Tibial nerve (tissue), 4 donors: ENCODE measurements around the gene VWF. TPM values are rescaled to one million over a fixed set of nuclear protein-coding genes. Genes with fewer than 3 reads are reported as not detected.

ENCODE experiments used
- DNase-seq, 2 donors: peaks; one replicate each; pipeline ENCODE4 v3.0.0-alpha.2; 2019; ENCODE audit warnings: low spot score in 2 of 2
- H3K27ac ChIP-seq, 4 donors: fragments of 200-600 bp; sonication (generic) in 3 of 4; one replicate each; pipeline ENCODE4 v1.5.1; 2017 to 2019; ENCODE audit warnings: mild to moderate bottlenecking in 1 of 4
- H3K27me3 ChIP-seq, 2 donors: fragments of 200-600 bp; sonication (generic) in 1 of 2; one replicate each; pipeline versions ENCODE4 v1.5.1 to v1.6.0; 2017 to 2019
- H3K36me3 ChIP-seq, 3 donors: fragments of 200-600 bp; sonication (generic); one replicate each; pipeline ENCODE4 v1.5.1; 2018 to 2019
- H3K4me1 ChIP-seq, 4 donors: fragments of 200-600 bp; sonication (generic) in 3 of 4; one replicate each; pipeline ENCODE4 v1.5.1; 2017 to 2019
- H3K4me3 ChIP-seq, 4 donors: fragments of 200-600 bp; sonication (generic) in 3 of 4; one replicate each; pipeline ENCODE4 v1.5.1; 2017 to 2019; ENCODE audit warnings: mild to moderate bottlenecking in 1 of 4, moderate library complexity in 1 of 4
- H3K9me3 ChIP-seq, 4 donors: fragments of 200-600 bp; sonication (generic) in 3 of 4; one replicate each; pipeline ENCODE4 v1.5.1; 2017 to 2019
- EP300 ChIP-seq, 2 donors: sonication (generic); formaldehyde crosslinking; IDR thresholded peaks; one replicate each; pipeline ENCODE4 v1.6.1; 2017; ENCODE audit warnings: antibody characterized with exemption in 2 of 2, mild to moderate bottlenecking in 1 of 2
- POLR2A ChIP-seq, 2 donors: fragments of 450-650 bp; IDR thresholded peaks; one replicate each; pipeline ENCODE4 v1.6.1; 2017; ENCODE audit warnings: antibody characterized with exemption in 2 of 2, mild to moderate bottlenecking in 2 of 2, moderate library complexity in 2 of 2
- WGBS, 2 donors: methylation state at CpG; one replicate each; pipeline ENCODE4 v1.1.5; 2018; 5-methylcytosine and 5-hydroxymethylcytosine counted together
- total RNA-seq, 4 donors: library from RNA; depleted of rRNA; stranded (reverse); fragments of >200 nt; gene quantifications; one replicate each; pipeline ENCODE4 v1.1.0, GENCODE V29; 2016
- TF ChIP-seq, protein P1 (sequence below), 5 experiments: fragments of 200-600 bp in 3 of 5; fragments of 450-650 bp in 2 of 5; sonication (generic) in 3 of 5; IDR thresholded peaks; one replicate each; pipeline ENCODE4 v1.5.1; 2016 to 2019; ENCODE audit warnings: antibody characterized with exemption in 5 of 5, mild to moderate bottlenecking in 3 of 5, moderate library complexity in 2 of 5

VWF gene
- total RNA-seq, 4 donors from 2014 or later: 82.7 to 311 (median 214) TPM

DNA sequence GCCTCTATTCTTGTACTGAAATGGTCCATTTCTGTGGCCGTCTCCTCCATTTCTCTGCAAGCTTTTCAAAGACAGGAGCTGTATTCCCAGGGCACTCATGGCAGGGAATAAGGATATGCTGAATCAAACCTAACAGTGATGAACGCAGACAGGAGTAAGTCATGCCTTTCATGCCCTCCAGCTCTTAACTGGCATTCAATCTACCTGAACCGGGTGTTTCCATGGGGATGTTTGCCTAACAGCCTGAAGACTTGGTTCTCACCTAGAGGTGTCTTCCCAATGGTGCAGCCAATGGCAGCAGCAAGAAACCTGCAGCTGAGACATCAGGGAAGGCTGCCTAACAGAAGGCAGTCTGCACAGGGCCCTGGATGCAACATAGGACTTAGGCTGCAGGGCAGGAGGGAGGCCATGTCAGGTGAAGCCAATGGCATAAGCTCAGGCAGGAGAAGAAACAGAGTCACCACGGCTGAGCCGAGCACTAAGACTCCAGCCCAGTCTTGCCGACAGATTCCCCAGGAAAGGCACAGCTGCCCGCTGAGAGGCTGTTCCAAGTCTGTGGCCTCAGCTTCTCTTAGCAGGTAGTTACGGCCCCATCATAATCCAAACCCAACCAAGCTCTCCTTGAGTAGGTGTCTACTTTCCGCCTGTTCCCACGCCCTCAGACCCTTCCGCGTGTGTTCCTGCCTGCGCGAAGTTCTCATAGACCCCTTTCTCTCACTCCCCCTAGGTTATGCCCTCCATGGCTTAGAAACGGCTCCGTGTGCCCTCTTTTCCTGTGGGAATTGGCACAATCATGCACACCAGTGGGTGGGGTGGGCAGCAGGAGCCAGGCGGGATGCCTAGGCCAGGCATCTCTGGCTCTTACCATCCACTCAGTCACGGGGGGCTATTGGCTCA lies 44.1 kb downstream of the VWF start:
- H3K4me1 ChIP-seq: peaks cover 0 to 48% (median 16%) of the 10 kb centered on the region in 4 donors
- TF ChIP-seq EP300 (IDR thresholded peaks at IDR 0.05): no peak
- TF ChIP-seq, protein P1, sequence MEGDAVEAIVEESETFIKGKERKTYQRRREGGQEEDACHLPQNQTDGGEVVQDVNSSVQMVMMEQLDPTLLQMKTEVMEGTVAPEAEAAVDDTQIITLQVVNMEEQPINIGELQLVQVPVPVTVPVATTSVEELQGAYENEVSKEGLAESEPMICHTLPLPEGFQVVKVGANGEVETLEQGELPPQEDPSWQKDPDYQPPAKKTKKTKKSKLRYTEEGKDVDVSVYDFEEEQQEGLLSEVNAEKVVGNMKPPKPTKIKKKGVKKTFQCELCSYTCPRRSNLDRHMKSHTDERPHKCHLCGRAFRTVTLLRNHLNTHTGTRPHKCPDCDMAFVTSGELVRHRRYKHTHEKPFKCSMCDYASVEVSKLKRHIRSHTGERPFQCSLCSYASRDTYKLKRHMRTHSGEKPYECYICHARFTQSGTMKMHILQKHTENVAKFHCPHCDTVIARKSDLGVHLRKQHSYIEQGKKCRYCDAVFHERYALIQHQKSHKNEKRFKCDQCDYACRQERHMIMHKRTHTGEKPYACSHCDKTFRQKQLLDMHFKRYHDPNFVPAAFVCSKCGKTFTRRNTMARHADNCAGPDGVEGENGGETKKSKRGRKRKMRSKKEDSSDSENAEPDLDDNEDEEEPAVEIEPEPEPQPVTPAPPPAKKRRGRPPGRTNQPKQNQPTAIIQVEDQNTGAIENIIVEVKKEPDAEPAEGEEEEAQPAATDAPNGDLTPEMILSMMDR (IDR thresholded peaks at IDR 0.05): no peak
- no peak for TF ChIP-seq POLR2A (IDR thresholded peaks at IDR 0.05)
- no peaks in the 10 kb centered on the region for H3K27me3 ChIP-seq
- H3K4me3 ChIP-seq: no peak overlapping the region
- WGBS, 2 donors: 86 to 91% methylated on average over 18 of the region's 18 CpGs
- H3K9me3 ChIP-seq: no peaks in the 10 kb centered on the region
- no peaks in the 10 kb centered on the region for H3K36me3 ChIP-seq
- DNase-seq: no peak
- H3K27ac ChIP-seq: peak overlapping the region in 2 of 4 donors; percentile 40 to 47

DNA sequence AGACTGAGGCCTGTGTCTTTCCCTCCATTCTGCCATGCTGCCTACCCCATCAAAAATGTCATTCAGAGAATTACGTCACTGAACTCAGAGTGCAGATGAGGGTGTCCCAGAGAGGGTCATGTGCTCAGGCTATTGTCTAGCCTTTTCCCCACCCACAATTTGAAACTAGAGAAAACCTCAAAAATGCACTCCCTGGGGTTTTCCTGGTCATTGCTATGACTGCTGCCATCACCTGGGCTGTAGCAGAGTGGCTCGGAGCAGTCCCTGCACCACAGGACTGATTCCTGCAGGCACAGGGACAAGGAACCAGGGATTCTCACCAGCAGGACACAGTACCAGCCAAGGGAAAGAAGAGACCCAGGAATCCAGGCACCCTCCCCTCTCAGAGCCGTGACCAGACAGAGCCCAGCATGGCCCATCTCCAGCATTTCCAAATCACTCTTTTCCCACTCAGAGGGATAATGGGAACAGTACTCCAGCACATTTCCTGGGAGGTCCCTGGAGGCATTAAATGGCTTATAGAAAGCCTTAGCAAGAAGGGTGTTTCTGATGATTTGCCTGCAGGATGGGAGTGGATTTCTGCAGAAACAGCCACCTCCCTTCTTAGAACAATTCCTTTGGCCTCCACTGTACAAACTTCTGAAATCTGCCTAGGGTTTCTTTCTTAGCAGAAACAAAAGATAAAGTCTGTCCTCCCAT lies 45.9 kb downstream of the VWF start:
- no peak for DNase-seq
- H3K4me1 ChIP-seq: peaks cover 0 to 44% (median 13%) of the 10 kb centered on the region in 4 donors
- no peaks in the 10 kb centered on the region for H3K9me3 ChIP-seq
- no peak overlapping the region for H3K4me3 ChIP-seq
- H3K27ac ChIP-seq: peak overlapping the region in 2 of 4 donors; percentile 71 to 74
- WGBS, 2 donors: 38 to 43% methylated on average over 3 of the region's 3 CpGs
- H3K27me3 ChIP-seq: no peaks in the 10 kb centered on the region
- TF ChIP-seq POLR2A (IDR thresholded peaks at IDR 0.05) (no peak), EP300 (IDR thresholded peaks at IDR 0.05) (peak in 1 of 2 donors; percentile 23)
- TF ChIP-seq, protein P1 (IDR thresholded peaks at IDR 0.05): no peak
- no peaks in the 10 kb centered on the region for H3K36me3 ChIP-seq

DNA sequence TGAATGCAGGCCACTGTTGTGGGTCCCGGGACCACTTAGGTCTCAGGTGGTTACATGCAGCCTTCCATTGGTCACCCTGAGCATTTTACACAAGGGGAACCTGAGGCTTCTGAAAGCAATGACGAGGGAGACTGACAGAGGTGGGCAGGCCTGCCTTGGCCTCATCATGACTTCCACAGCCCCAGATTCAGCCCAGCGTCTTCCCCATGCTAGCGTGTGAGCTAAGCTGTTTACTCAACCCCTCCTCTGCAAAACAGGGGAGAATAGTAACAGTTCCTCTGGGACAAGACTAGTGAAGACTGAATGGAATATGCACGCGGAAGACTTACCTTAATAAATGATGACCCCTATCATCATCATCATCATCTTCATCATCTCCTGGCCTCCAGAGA lies 46.8 kb downstream of the VWF start:
- Histone ChIP-seq H3K27me3 (no peaks in the 10 kb centered on the region), H3K4me1 (peaks cover 0 to 40% (median 11%) of the 10 kb centered on the region in 4 donors), H3K27ac (peak overlapping the region in 2 of 4 donors; percentile 71 to 74), H3K36me3 (no peaks in the 10 kb centered on the region), H3K4me3 (no peak overlapping the region), H3K9me3 (no peaks in the 10 kb centered on the region)
- TF ChIP-seq EP300 (IDR thresholded peaks at IDR 0.05): no peak
- TF ChIP-seq POLR2A (IDR thresholded peaks at IDR 0.05): no peak
- TF ChIP-seq, protein P1 (IDR thresholded peaks at IDR 0.05): no peak
- 84% methylated on average over 5 to 6 of the region's 6 CpGs for WGBS, 2 donors
- DNase-seq: no peak

GRCh38 chr12:6076776-6077691 lies 47.4 kb downstream of the VWF start:
- H3K27ac ChIP-seq: peak overlapping the region in 1 of 4 donors; percentile 74
- no peaks in the 10 kb centered on the region for H3K36me3 ChIP-seq
- H3K4me3 ChIP-seq: no peak overlapping the region
- H3K9me3 ChIP-seq: no peaks in the 10 kb centered on the region
- no peaks in the 10 kb centered on the region for H3K27me3 ChIP-seq
- TF ChIP-seq, protein P1 (IDR thresholded peaks at IDR 0.05): no peak
- no peak for TF ChIP-seq EP300 (IDR thresholded peaks at IDR 0.05)
- TF ChIP-seq POLR2A (IDR thresholded peaks at IDR 0.05): no peak
- WGBS, 2 donors: 94% methylated on average over 21 to 25 of the region's 28 CpGs
- H3K4me1 ChIP-seq: peaks cover 0 to 35% (median 11%) of the 10 kb centered on the region in 4 donors
- DNase-seq: no peak
